Measurements from ENCODE around the gene TSSK6. TPM values are rescaled to one million over a fixed set of nuclear protein-coding genes. Genes with fewer than 3 reads are reported as not detected.

TSSK6 gene
- total RNA-seq, 6 experiments from 2014 or later: 0.61 to 1.3 (median 0.92) TPM

DNA sequence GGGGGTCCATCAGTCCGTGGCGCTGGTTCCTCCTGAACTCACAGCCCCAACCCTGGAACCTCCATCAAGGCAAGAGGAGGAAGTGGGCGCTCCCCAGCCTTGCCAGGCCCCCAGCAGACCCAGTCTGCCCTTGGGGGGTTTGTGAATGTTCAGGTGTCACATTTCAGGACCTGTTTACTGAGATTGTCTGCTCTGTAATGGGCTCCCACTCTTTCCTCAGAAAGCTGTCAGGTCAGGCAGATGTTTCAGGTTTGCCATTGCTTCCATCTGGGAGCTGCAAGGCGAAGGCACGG lies 29.4 kb downstream of the TSSK6 start:
- no peak for DNase-seq
- TF ChIP-seq, protein P1, sequence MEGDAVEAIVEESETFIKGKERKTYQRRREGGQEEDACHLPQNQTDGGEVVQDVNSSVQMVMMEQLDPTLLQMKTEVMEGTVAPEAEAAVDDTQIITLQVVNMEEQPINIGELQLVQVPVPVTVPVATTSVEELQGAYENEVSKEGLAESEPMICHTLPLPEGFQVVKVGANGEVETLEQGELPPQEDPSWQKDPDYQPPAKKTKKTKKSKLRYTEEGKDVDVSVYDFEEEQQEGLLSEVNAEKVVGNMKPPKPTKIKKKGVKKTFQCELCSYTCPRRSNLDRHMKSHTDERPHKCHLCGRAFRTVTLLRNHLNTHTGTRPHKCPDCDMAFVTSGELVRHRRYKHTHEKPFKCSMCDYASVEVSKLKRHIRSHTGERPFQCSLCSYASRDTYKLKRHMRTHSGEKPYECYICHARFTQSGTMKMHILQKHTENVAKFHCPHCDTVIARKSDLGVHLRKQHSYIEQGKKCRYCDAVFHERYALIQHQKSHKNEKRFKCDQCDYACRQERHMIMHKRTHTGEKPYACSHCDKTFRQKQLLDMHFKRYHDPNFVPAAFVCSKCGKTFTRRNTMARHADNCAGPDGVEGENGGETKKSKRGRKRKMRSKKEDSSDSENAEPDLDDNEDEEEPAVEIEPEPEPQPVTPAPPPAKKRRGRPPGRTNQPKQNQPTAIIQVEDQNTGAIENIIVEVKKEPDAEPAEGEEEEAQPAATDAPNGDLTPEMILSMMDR (IDR thresholded peaks at IDR 0.05): no peak
- Mint-ChIP-seq H3K4me1 (ENCODE audit: low read depth) (peaks cover 69% of the 10 kb centered on the region), H3K36me3 (ENCODE audit: low read depth) (no peaks in the 10 kb centered on the region; the same call in 1 of the 2 replicates), H3K9me3 (no peaks in the 10 kb centered on the region), H3K27me3 (ENCODE audit: insufficient read depth) (peaks cover 4% of the 10 kb centered on the region), H3K27ac (peak overlapping the region; percentile 97), H3K4me3 (peak overlapping the region; percentile 67; the same call in 1 of the 2 replicates)

DNA sequence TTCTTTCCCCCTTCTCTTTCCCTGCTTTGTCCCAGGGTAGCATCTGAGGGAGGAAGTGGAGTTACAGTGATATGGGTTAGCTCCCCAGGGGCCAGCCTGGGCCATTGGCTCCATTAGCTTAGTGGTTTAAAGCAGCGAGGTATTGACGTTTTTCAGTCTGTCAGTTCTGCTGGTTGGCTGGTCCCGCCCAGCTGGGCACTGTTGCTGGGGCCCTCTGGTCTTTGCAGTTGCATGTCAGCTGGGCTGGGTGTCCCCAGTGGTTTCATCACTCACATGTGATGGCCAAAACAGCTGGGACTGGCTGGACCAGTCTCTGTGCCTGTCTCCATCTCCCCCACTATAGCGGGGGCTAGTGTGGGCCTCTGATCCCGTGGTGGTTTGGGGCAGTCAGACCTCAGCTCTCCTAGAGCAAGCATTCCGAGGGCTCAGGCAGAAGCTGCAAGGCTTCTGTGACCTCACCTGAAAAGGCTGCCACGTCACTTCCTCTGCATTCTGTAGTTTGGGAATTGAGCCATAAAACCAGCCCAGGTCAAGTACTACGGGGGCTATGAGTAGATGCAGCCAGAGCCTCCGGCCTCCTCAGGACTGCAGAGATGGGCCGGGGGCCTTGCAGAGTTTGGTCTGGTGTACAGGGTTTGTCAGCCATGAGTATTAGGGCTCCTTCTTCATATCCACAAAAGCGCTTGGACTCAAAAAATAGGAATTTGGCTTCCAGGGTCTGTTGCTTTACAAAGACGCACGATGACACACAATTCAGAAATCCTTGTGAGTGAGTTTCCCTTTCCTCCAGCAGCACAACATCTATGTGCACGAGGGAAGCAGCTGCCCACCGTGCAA lies 30.0 kb downstream of the TSSK6 start:
- Mint-ChIP-seq H3K4me1 (ENCODE audit: low read depth) (peaks cover 64% of the 10 kb centered on the region), H3K27me3 (ENCODE audit: insufficient read depth) (peaks cover 4% of the 10 kb centered on the region), H3K36me3 (ENCODE audit: low read depth) (no peaks in the 10 kb centered on the region; the same call in 1 of the 2 replicates), H3K27ac (peak overlapping the region; percentile 97), H3K4me3 (peak overlapping the region; percentile 67), H3K9me3 (no peaks in the 10 kb centered on the region)
- TF ChIP-seq, protein P1 (IDR thresholded peaks at IDR 0.05): no peak
- DNase-seq: peak; percentile 57

DNA sequence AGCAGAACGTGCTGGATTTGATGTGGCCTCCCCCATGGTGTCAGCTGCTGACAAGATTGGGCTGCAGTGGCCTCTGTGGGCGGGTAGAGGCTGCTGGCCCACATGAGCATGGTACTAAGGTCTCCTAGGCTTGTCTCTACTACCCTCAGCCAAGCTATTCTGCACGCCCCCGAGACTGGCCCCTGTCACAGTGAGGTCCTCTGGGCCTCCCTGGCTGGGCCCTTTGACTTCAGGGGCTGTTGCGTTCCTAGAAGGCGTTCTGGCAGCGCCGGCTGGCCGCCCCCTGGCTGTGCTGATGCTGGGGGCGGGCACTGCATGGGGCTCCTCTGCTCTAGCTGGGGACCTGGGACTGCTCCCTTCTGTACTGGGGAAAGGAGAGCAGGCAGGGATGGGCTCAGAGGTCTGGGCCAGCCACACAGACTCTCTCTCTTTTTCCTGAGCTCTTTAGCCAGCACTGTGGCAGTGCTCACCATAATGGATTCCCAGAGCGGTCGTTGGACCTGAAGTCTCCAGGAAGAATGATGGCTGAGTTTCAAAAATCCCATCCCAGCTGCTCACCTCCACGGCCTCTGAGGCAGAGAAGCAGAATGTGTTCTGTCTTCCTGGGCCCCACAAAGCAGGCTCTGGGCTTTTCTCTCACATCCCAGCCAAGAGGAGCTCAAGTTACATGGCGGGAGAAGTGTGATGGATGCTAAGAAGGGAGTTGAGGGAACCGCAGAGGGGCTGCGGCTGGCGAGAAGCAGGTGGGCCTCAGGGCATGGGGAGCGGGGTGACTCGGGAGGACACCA lies 32.3 kb downstream of the TSSK6 start:
- Mint-ChIP-seq H3K4me1 (ENCODE audit: low read depth) (peaks cover 41% of the 10 kb centered on the region), H3K4me3 (no peak overlapping the region), H3K9me3 (no peaks in the 10 kb centered on the region), H3K36me3 (ENCODE audit: low read depth) (no peaks in the 10 kb centered on the region; the same call in 1 of the 2 replicates), H3K27me3 (ENCODE audit: insufficient read depth) (peaks cover 3% of the 10 kb centered on the region), H3K27ac (peak overlapping the region; percentile 43)
- no peak for DNase-seq
- TF ChIP-seq, protein P1 (IDR thresholded peaks at IDR 0.05): no peak

DNA sequence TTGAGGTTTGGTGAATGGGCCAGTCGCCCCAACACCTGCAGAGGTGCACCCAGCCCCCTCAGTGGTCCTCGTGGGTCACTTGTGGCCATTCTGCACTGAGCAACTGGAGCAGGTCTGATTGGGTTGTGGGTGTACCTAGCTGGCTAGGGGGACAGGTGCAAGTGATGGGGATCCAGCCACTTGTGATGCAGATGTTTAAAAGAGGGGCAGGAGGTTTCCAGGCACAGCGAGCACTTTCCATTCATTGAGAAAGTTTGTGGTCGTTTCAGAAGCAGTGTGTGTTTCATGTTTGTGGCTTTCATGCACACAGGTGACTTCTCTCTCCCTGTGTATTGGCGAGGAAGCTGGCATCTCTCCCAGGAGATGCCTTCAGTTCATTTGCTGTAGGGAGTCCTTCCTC lies 34.7 kb downstream of the TSSK6 start:
- H3K4me1 Mint-ChIP-seq (ENCODE audit: low read depth): peaks cover 35% of the 10 kb centered on the region
- no peaks in the 10 kb centered on the region for H3K9me3 Mint-ChIP-seq
- TF ChIP-seq, protein P1 (IDR thresholded peaks at IDR 0.05): no peak
- peaks cover 3% of the 10 kb centered on the region for H3K27me3 Mint-ChIP-seq (ENCODE audit: insufficient read depth)
- no peak for DNase-seq
- no peak overlapping the region for H3K4me3 Mint-ChIP-seq
- no peak overlapping the region for H3K27ac Mint-ChIP-seq
- no peaks in the 10 kb centered on the region; the same call in none of the 2 replicates for H3K36me3 Mint-ChIP-seq (ENCODE audit: low read depth)

DNA sequence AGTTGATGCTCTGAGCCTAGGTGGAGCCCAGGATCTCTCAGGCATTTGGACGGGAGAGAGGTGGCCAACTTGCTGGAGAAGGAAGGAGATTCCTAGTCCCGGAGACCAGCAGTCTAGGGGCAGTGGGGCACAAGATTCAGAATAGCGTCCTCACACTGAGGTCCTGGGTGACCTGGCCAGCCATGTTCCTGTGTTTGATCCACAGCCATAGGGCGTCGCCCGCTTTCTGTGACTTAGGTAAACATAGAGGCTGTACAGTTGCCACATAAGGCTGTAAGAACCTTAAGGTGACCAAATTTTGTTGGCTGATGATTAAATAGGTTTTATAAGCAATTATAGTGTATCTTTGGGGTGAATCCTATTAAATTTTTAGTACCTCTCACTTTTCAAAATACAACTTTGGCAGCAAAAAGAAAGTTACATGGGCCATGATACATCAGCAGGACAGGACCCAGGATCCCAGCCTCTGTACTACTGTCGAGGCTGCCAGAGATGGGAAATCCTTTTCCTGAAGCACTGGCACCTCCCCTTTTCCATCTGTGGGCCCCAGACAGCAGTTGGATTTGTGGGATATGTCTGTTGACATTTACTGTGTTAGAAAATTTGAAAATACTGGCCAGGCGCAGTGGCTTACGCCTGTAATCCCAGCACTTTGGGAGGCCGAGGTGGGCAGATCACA lies 37.5 kb downstream of the TSSK6 start:
- DNase-seq: no peak
- Mint-ChIP-seq H3K27ac (peak overlapping the region; percentile 68; the same call in 1 of the 2 replicates), H3K9me3 (no peaks in the 10 kb centered on the region), H3K4me3 (no peak overlapping the region), H3K27me3 (ENCODE audit: insufficient read depth) (peaks cover 3% of the 10 kb centered on the region), H3K4me1 (ENCODE audit: low read depth) (peaks cover 24% of the 10 kb centered on the region), H3K36me3 (ENCODE audit: low read depth) (no peaks in the 10 kb centered on the region; the same call in 1 of the 2 replicates)
- TF ChIP-seq, protein P1 (IDR thresholded peaks at IDR 0.05): no peak

Data from HFFc6 (cell line).